Erythroblast (primary cell): ENCODE measurements around the gene ACOD1.

Experiments used
- GATA1 ChIP-seq: IDR thresholded peaks from 2 replicates; pipeline ENCODE4 v1.6.1; 2011; ENCODE audit warnings: low read depth, mild to moderate bottlenecking, control low read depth, low read length, moderate library complexity
- POLR2A ChIP-seq: IDR thresholded peaks from 2 replicates; pipeline ENCODE4 v1.6.1; 2011; ENCODE audit warnings: mild to moderate bottlenecking, low read length

DNA sequence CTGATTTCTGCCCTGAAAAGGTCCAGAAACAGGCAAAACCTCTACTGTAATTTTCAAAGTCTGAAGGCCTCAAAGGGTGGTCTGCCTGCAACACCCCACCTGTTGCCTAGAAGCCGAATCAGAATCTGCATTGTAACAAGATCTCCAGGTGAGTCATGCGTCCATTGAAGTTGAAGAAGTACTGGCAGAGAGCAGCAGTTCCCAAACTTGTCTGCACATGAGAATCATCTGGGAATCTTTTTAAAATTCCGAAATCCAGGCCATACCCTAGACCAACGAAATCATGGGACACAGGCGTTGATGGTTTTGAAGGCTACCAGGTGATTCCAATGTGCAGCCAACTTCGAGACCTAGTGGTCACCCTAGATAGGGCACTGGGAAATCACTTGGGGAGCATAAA lies 27.6 kb downstream of the ACOD1 start:
- TF ChIP-seq POLR2A (no peak), GATA1 (no peak)
